Neural cell (in vitro differentiated cells): ENCODE measurements around the gene HECW1.

Source experiments
- CTCF ChIP-seq: fragments of 450-650 bp; IDR thresholded peaks from 2 replicates; pipeline ENCODE4 v1.5.1; 2014; ENCODE audit warnings: antibody characterized with exemption, mild to moderate bottlenecking, moderate library complexity; ENCODE audit not compliant: poor library complexity, severe bottlenecking
- EP300 ChIP-seq: fragments of 450-650 bp; conservative IDR thresholded peaks from 2 replicates; pipeline ENCODE4 v1.6.1; 2014; ENCODE audit warnings: antibody characterized with exemption, mild to moderate bottlenecking, moderate library complexity; ENCODE audit not compliant: poor library complexity, severe bottlenecking
- EZH2 ChIP-seq: fragments of 200-600, 300-800 bp; shearing (Covaris generic), sonication (generic); IDR thresholded peaks from 2 replicates; pipeline ENCODE4 v1.6.1; 2014; ENCODE audit warnings: antibody characterized with exemption, low read length, borderline replicate concordance, mild to moderate bottlenecking; ENCODE audit not compliant: insufficient read depth, poor library complexity, severe bottlenecking
- MXI1 ChIP-seq: fragments of 450-650 bp; conservative IDR thresholded peaks from 2 replicates; pipeline ENCODE4 v1.6.1; 2014; ENCODE audit warnings: antibody characterized with exemption, mild to moderate bottlenecking; ENCODE audit not compliant: poor library complexity, severe bottlenecking
- POLR2AphosphoS5 ChIP-seq: IDR thresholded peaks from 2 replicates; pipeline ENCODE4 v1.6.1; 2012
- RAD21 ChIP-seq: fragments of 450-650 bp; conservative IDR thresholded peaks from 2 replicates; pipeline ENCODE4 v1.6.1; 2014; ENCODE audit warnings: antibody characterized with exemption, mild to moderate bottlenecking, moderate library complexity
- REST ChIP-seq: IDR thresholded peaks from 2 replicates; pipeline ENCODE4 v1.6.1; 2012; ENCODE audit warnings: borderline replicate concordance
- SMC3 ChIP-seq: fragments of 450-650 bp; conservative IDR thresholded peaks from 2 replicates; pipeline ENCODE4 v1.6.1; 2014; ENCODE audit warnings: antibody characterized with exemption, mild to moderate bottlenecking, moderate library complexity; ENCODE audit not compliant: poor library complexity
- TAF1 ChIP-seq: IDR thresholded peaks from 2 replicates; pipeline ENCODE4 v1.6.1; 2012; ENCODE audit warnings: low read depth

GRCh38 chr7:43511029-43511428 lies 398.6 kb downstream of the HECW1 start:
- TF ChIP-seq POLR2AphosphoS5, result no peak
- no peak for TF ChIP-seq CTCF
- no peak for TF ChIP-seq REST
- TF ChIP-seq MXI1, result no peak
- no peak for TF ChIP-seq TAF1
- no peak for TF ChIP-seq EZH2
- no peak for TF ChIP-seq SMC3
- TF ChIP-seq RAD21, result no peak
- no peak for TF ChIP-seq EP300
